ENCODE measurements around the gene PRSS58. TPM values are rescaled to one million over a fixed set of nuclear protein-coding genes. Genes with fewer than 3 reads are reported as not detected.

PRSS58 gene
- total RNA-seq, 4 donors from 2014 or later, result not detected

- H3K36me3 ChIP-seq, result no peaks in the 10 kb centered on the region
- H3K27ac ChIP-seq, result no peak overlapping the region
- TF ChIP-seq CTCF (IDR thresholded peaks at IDR 0.05 in 4 of 5, conservative IDR thresholded peaks at IDR 0.05 in 1 of 5) (no peak), POLR2A (IDR thresholded peaks at IDR 0.05) (no peak)
- in situ Hi-C loops (cut with MboI; ENCODE audit: low sequenced_read_pairs in 4 of 4), result no loop called here
- no peaks in the 10 kb centered on the region for H3K27me3 ChIP-seq
- ATAC-seq, result no peak
- no peaks in the 10 kb centered on the region for H3K9me3 ChIP-seq
- intact Hi-C loops (cut with DNase I; ENCODE audit: low total_unique reads), result no loop called here
- H3K4me1 ChIP-seq, result no peaks in the 10 kb centered on the region
- DNase-seq, result no peak
- no peak overlapping the region for H3K4me3 ChIP-seq
Measured at GRCh38 chr7:142301299-142301698, 43.4 kb upstream of the PRSS58 start.

GRCh38 chr7:142300689-142301088 is 42.8 kb upstream of the PRSS58 start:
- ATAC-seq (no peak), DNase-seq (no peak)
- intact Hi-C loops (cut with DNase I; ENCODE audit: low total_unique reads) (no loop called here), in situ Hi-C loops (cut with MboI; ENCODE audit: low sequenced_read_pairs in 4 of 4) (no loop called here)
- no peak overlapping the region for H3K27ac ChIP-seq
- no peaks in the 10 kb centered on the region for H3K36me3 ChIP-seq
- TF ChIP-seq POLR2A (IDR thresholded peaks at IDR 0.05), result no peak
- TF ChIP-seq CTCF (IDR thresholded peaks at IDR 0.05 in 4 of 5, conservative IDR thresholded peaks at IDR 0.05 in 1 of 5), result no peak
- no peaks in the 10 kb centered on the region for H3K9me3 ChIP-seq
- H3K4me3 ChIP-seq, result no peak overlapping the region
- H3K27me3 ChIP-seq, result no peaks in the 10 kb centered on the region
- no peaks in the 10 kb centered on the region for H3K4me1 ChIP-seq

GRCh38 chr7:142299237-142299781 is 41.5 kb upstream of the PRSS58 start:
- ATAC-seq (no peak), DNase-seq (no peak)
- no peaks in the 10 kb centered on the region for H3K4me1 ChIP-seq
- H3K36me3 ChIP-seq, result no peaks in the 10 kb centered on the region
- no peaks in the 10 kb centered on the region for H3K9me3 ChIP-seq
- no peak overlapping the region for H3K27ac ChIP-seq
- H3K27me3 ChIP-seq, result no peaks in the 10 kb centered on the region
- in situ Hi-C loops (cut with MboI; ENCODE audit: low sequenced_read_pairs in 4 of 4), result no loop called here
- intact Hi-C loops (cut with DNase I; ENCODE audit: low total_unique reads), result no loop called here
- TF ChIP-seq POLR2A (IDR thresholded peaks at IDR 0.05) (no peak), CTCF (IDR thresholded peaks at IDR 0.05 in 4 of 5, conservative IDR thresholded peaks at IDR 0.05 in 1 of 5) (no peak)
- H3K4me3 ChIP-seq, result no peak overlapping the region

- in situ Hi-C loops (cut with MboI; ENCODE audit: low sequenced_read_pairs in 4 of 4), result no loop called here
- H3K27ac ChIP-seq, result no peak overlapping the region
Measured at GRCh38 chr7:142298627-142299026, 40.8 kb upstream of the PRSS58 start.

More at GRCh38 chr7:142298627-142299026, 40.8 kb upstream of the PRSS58 start:
- TF ChIP-seq CTCF (IDR thresholded peaks at IDR 0.05 in 4 of 5, conservative IDR thresholded peaks at IDR 0.05 in 1 of 5), result no peak
- no peak for TF ChIP-seq POLR2A (IDR thresholded peaks at IDR 0.05)
- H3K4me1 ChIP-seq, result no peaks in the 10 kb centered on the region
- ATAC-seq (no peak), DNase-seq (no peak)
- intact Hi-C loops (cut with DNase I; ENCODE audit: low total_unique reads), result no loop called here
- H3K9me3 ChIP-seq, result no peaks in the 10 kb centered on the region
- no peaks in the 10 kb centered on the region for H3K27me3 ChIP-seq
- no peak overlapping the region for H3K4me3 ChIP-seq
- no peaks in the 10 kb centered on the region for H3K36me3 ChIP-seq

Measured in gastrocnemius medialis (tissue), 4 donors.